Activated T-cell treated with anti-CD3 and anti-CD28 coated beads, Interleukin-2, amount 50 U/mL, for 24 hours (primary cell): ENCODE data around the gene PSD2.

Experiments used
- DNase-seq: peaks from one replicate; pipeline ENCODE4 v3.0.0-alpha.2; 2020
- H3K27ac Mint-ChIP-seq: 2 replicates; pipeline ENCODE4 v1.8.0; 2020; ENCODE audit warnings: mild to moderate bottlenecking, mixed read lengths
- H3K27me3 Mint-ChIP-seq: 2 replicates; pipeline ENCODE4 v1.8.0; 2020; ENCODE audit warnings: mixed read lengths
- H3K36me3 Mint-ChIP-seq: 2 replicates; pipeline ENCODE4 v1.8.0; 2020; ENCODE audit warnings: low read depth, mixed read lengths
- H3K4me1 Mint-ChIP-seq: 2 replicates; pipeline ENCODE4 v1.8.0; 2020; ENCODE audit warnings: low read depth, mixed read lengths
- H3K4me3 Mint-ChIP-seq: 2 replicates; pipeline ENCODE4 v1.8.0; 2020; ENCODE audit warnings: mild to moderate bottlenecking, moderate library complexity, mixed read lengths
- H3K9me3 Mint-ChIP-seq: 2 replicates; pipeline ENCODE4 v1.8.0; 2020; ENCODE audit warnings: mixed read lengths

Gene PSD2

DNA sequence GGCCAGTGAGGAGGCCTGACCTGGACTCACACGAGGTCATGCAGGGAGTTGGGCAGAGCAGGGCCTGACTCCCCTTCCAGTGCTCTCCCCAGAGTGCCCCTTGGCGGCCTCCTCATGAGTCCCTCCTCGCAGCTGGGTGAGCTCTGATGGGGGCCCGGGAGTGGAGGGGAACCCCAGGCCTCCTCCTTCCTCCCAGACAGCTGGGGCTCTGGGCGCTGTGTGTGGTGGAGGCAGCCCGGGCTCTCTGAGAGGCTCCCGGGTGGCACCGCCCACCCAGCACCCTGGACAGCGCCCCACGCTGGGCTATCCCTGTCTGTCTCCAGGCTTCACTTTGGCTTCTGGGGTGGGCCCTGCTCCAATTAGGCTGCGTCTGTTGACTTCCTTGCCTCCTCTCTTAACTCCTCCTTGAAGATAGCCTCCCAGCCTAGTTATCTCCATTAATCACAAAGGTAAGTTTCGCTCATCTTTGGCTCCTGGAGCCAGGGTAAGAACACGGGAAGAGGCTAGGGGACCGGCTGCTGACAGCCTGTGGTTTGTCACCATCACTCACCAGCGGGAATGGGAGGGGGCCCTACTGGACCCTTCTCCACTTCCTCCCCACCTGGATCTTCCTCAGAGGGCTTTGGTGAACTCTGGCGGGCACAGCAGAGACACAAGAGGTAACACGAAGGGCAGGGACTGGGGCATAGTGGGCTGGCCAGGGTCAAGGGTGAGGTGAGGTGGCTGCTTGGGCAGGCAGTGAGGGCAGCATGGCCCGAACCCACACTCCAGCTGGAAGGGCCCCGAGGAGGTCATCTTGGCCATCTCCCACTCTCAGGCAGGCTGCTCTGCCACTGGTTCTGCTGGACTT is 13.1 kb downstream of the PSD2 start:
- H3K4me3 Mint-ChIP-seq = no peak overlapping the region
- H3K4me1 Mint-ChIP-seq = no peaks in the 10 kb centered on the region
- peaks cover 16% of the 10 kb centered on the region for H3K27me3 Mint-ChIP-seq
- DNase-seq = peak; percentile 45
- no peaks in the 10 kb centered on the region for H3K9me3 Mint-ChIP-seq
- no peaks in the 10 kb centered on the region for H3K36me3 Mint-ChIP-seq
- no peak overlapping the region for H3K27ac Mint-ChIP-seq

GRCh38 chr5:139809331-139809810 is 13.8 kb downstream of the PSD2 start:
- H3K27ac Mint-ChIP-seq = no peak overlapping the region

GRCh38 chr5:139810341-139811273 is 15.0 kb downstream of the PSD2 start:
- no peaks in the 10 kb centered on the region for H3K9me3 Mint-ChIP-seq
- no peak overlapping the region for H3K27ac Mint-ChIP-seq
- H3K4me1 Mint-ChIP-seq = no peaks in the 10 kb centered on the region
- no peak overlapping the region for H3K4me3 Mint-ChIP-seq
- no peak for DNase-seq
- no peaks in the 10 kb centered on the region for H3K36me3 Mint-ChIP-seq
- peaks cover 6% of the 10 kb centered on the region for H3K27me3 Mint-ChIP-seq

More at GRCh38 chr5:139809331-139809810, 13.8 kb downstream of the PSD2 start:
- Mint-ChIP-seq H3K4me3 (no peak overlapping the region), H3K4me1 (no peaks in the 10 kb centered on the region), H3K36me3 (no peaks in the 10 kb centered on the region), H3K9me3 (no peaks in the 10 kb centered on the region), H3K27me3 (peaks cover 11% of the 10 kb centered on the region)
- no peak for DNase-seq

- no peak for DNase-seq
- Mint-ChIP-seq H3K4me1 (no peaks in the 10 kb centered on the region), H3K9me3 (no peaks in the 10 kb centered on the region), H3K27ac (no peak overlapping the region), H3K4me3 (no peak overlapping the region), H3K36me3 (no peaks in the 10 kb centered on the region), H3K27me3 (peaks cover 6% of the 10 kb centered on the region)
Observed at GRCh38 chr5:139811274-139811607, 15.6 kb downstream of the PSD2 start.

- H3K36me3 Mint-ChIP-seq = no peaks in the 10 kb centered on the region
- no peaks in the 10 kb centered on the region for H3K4me1 Mint-ChIP-seq
- DNase-seq = no peak
- H3K27ac Mint-ChIP-seq = no peak overlapping the region
- H3K27me3 Mint-ChIP-seq = peaks cover 6% of the 10 kb centered on the region
- no peaks in the 10 kb centered on the region for H3K9me3 Mint-ChIP-seq
- no peak overlapping the region for H3K4me3 Mint-ChIP-seq
Observed at GRCh38 chr5:139812323-139812722, 16.7 kb downstream of the PSD2 start.

GRCh38 chr5:139812836-139813805 is 17.5 kb downstream of the PSD2 start:
- DNase-seq = no peak
- Mint-ChIP-seq H3K36me3 (no peaks in the 10 kb centered on the region), H3K9me3 (no peaks in the 10 kb centered on the region), H3K27ac (no peak overlapping the region), H3K27me3 (peaks cover 6% of the 10 kb centered on the region), H3K4me1 (no peaks in the 10 kb centered on the region), H3K4me3 (no peak overlapping the region)

GRCh38 chr5:139814191-139814601 is 18.6 kb downstream of the PSD2 start:
- DNase-seq = no peak
- Mint-ChIP-seq H3K27ac (no peak overlapping the region), H3K9me3 (peaks cover 5% of the 10 kb centered on the region), H3K4me3 (no peak overlapping the region), H3K4me1 (no peaks in the 10 kb centered on the region), H3K36me3 (no peaks in the 10 kb centered on the region), H3K27me3 (no peaks in the 10 kb centered on the region)

DNA sequence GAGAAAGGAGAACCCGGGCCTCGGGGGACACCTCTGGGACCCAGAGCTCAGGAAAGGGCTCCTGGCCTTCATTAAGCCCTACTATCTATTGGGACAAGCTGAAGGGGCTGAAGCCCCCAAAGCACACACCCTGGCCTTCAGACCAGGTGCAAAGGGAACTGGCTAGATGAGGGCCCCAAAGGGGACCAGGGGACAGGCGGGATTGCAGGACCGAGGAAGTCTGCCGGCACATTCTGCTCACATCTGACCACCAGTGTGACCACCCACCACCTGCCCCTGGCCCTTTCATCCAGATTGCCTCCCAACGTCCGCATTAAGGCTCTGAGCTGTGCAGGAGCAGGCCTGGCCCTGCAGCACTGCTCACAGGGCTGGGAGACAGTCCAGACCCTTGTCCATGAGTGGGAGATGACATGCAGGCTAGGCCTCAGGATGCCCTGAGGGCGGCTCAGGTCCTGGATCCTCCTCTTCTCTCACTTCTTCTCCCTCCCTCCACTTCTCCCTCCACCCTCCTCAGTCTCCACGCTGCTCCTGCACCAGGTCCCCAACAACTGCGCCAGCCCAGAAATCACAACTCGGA is 19.2 kb downstream of the PSD2 start:
- Mint-ChIP-seq H3K27me3 (peaks cover 2% of the 10 kb centered on the region), H3K9me3 (peaks cover 5% of the 10 kb centered on the region), H3K27ac (no peak overlapping the region), H3K4me1 (no peaks in the 10 kb centered on the region), H3K4me3 (no peak overlapping the region), H3K36me3 (no peaks in the 10 kb centered on the region)
- DNase-seq = no peak

DNA sequence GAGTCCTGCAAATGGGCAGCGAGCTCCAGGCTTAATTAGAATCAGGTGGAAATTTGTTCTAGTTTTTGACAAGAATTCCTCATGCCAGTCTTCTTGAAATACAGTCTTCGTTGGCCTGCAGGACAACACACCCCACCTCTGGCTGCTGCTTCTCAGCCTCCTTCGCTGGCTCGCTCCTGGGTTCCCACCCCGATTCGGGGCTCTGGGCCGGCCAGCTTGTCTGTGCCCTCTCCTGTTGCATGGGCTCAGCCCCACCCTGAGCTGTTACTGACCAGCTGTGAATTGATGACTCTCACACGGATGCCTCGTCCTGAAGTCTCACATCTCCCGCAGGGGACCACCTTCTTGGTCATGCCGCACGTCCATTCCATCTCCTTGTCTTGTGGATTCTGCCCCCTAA is 21.0 kb downstream of the PSD2 start:
- no peak overlapping the region for H3K27ac Mint-ChIP-seq
- H3K4me1 Mint-ChIP-seq = no peaks in the 10 kb centered on the region
- H3K9me3 Mint-ChIP-seq = peaks cover 5% of the 10 kb centered on the region
- H3K36me3 Mint-ChIP-seq = no peaks in the 10 kb centered on the region
- peaks cover 4% of the 10 kb centered on the region for H3K27me3 Mint-ChIP-seq
- no peak overlapping the region for H3K4me3 Mint-ChIP-seq
- DNase-seq = no peak

GRCh38 chr5:139817362-139817761 is 21.8 kb downstream of the PSD2 start:
- peaks cover 4% of the 10 kb centered on the region for H3K27me3 Mint-ChIP-seq
- peaks cover 5% of the 10 kb centered on the region for H3K9me3 Mint-ChIP-seq
- H3K4me3 Mint-ChIP-seq = no peak overlapping the region
- no peaks in the 10 kb centered on the region for H3K36me3 Mint-ChIP-seq
- H3K4me1 Mint-ChIP-seq = no peaks in the 10 kb centered on the region
- no peak for DNase-seq
- no peak overlapping the region for H3K27ac Mint-ChIP-seq

DNA sequence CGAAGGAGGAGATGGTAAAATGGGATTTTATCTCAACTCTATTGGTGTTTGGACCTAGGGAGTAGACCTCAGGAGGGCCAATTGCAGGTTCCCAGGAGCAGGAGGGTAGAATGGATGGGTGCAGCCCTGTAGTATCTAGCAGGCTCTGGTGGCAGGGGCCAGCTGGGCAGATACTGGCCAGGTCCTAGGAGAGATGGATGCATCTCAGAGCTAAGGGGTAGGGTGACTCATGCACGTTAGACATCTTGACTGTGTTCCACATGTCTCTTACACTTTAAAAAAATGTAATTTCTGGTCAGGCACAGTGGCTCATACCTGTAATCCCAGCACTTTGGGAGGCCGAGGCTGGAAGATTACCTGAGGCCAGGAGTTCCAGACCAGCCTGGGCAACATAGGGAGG is 22.4 kb downstream of the PSD2 start:
- no peak for DNase-seq
- H3K27me3 Mint-ChIP-seq = peaks cover 4% of the 10 kb centered on the region
- H3K27ac Mint-ChIP-seq = no peak overlapping the region
- no peaks in the 10 kb centered on the region for H3K36me3 Mint-ChIP-seq
- peaks cover 5% of the 10 kb centered on the region for H3K9me3 Mint-ChIP-seq
- no peak overlapping the region for H3K4me3 Mint-ChIP-seq
- H3K4me1 Mint-ChIP-seq = no peaks in the 10 kb centered on the region

DNA sequence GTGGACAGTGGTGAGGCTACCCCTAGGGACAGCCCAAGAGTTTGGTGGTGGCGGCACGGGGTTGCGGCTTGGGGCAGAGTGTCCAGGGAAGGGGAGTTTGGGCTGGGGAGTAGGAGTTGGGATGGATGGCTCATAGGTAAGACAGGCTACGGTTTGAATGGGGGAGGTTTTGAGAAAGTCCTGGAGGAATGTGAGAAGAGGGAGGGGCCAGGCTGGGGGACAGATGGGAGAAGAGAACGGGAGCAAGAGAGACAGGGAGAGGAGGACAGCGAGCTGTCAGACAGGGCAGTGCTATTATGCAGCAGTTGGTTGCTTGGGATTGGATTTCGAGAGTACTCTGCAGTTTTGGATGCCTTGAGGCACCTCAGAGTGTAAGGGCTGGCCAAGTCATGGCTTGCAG is 24.5 kb downstream of the PSD2 start:
- DNase-seq = no peak
- no peak overlapping the region for H3K4me3 Mint-ChIP-seq
- no peaks in the 10 kb centered on the region for H3K36me3 Mint-ChIP-seq
- H3K4me1 Mint-ChIP-seq = no peaks in the 10 kb centered on the region
- H3K9me3 Mint-ChIP-seq = peaks cover 5% of the 10 kb centered on the region
- peaks cover 4% of the 10 kb centered on the region for H3K27me3 Mint-ChIP-seq
- no peak overlapping the region for H3K27ac Mint-ChIP-seq

- DNase-seq = no peak
- Mint-ChIP-seq H3K27me3 (peaks cover 4% of the 10 kb centered on the region), H3K27ac (no peak overlapping the region), H3K4me3 (no peak overlapping the region), H3K4me1 (no peaks in the 10 kb centered on the region), H3K9me3 (peaks cover 5% of the 10 kb centered on the region), H3K36me3 (no peaks in the 10 kb centered on the region)
Observed at GRCh38 chr5:139820606-139821005, 25.0 kb downstream of the PSD2 start.
